Measurements from ENCODE around the gene RBCK1.
A peak's percentile ranks its signal among the peaks of the same experiment; 100 is the strongest.

The RBCK1 gene

DNA sequence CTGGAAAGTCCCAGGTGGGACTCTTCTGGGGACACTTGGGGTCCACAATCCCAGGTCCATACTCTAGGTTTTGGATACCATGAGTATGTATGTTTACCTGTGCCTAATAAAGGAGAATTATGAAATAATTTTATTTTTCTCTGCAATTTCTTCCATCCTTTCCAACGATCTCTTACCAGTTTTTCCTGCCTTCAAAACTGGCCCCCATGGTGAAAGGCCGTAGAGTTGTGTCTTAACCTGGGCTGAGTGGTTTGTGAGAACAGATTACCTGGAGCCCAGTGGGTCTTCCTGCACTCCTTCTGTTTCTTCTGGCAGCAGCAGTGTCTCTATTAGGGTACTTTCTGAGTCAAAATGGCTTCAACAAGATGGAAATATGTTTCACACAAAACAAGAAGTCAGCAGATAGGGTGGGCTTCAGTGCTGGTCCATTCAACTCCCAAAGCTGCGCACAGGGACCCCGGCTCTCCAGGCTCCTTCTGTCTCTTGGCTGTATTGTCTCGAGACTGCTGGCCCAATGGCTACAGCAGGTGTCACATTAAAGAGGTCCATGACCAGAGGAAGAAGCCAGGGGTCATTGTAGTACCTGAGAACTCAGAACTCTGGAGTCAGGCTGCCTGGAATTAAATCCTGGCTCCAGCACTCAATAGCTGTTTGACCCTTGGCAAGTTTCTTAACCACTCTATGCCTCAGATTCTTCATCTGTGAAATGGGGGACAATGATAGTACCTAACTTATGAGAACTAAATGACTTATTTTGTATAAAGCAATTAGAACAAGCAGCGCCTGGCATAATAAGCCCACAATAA, 10.5 kb upstream of the RBCK1 start:
- no peak for DNase-seq (ENCODE audit: low read depth in 1 of 2, low spot score in 1 of 2)

DNA sequence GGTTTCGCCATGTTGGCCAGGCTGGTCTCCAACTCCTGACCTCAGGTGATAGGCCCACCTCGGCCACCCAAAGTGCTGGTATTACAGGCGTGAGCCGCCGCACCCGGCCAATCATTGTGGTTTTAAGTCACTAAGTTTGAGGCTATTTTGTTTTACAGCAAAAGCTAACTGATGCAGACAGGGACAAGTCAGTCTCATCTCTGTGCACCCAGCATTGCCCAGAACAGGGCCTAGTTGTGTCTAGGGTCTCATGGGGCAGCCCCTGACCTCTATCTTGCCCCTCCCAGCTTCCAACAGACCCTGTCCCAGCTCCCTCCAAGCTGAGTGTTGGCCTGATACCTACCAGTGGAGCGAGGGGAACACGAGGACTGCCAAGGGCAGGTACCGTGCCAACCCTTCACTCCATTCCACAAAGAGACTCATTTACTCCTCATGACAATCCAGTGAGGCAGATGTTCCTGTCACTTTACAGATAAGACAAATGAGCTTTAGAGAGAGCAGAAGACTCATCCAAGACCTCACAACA, 8.9 kb upstream of the RBCK1 start:
- no peak for DNase-seq (ENCODE audit: low read depth in 1 of 2, low spot score in 1 of 2)

GRCh38 chr20:400128-400453, 8.0 kb upstream of the RBCK1 start:
- no peak for DNase-seq (ENCODE audit: low read depth in 1 of 2, low spot score in 1 of 2)

GRCh38 chr20:400454-401275, 7.4 kb upstream of the RBCK1 start:
- DNase-seq (ENCODE audit: low read depth in 1 of 2, low spot score in 1 of 2), result no peak

DNA sequence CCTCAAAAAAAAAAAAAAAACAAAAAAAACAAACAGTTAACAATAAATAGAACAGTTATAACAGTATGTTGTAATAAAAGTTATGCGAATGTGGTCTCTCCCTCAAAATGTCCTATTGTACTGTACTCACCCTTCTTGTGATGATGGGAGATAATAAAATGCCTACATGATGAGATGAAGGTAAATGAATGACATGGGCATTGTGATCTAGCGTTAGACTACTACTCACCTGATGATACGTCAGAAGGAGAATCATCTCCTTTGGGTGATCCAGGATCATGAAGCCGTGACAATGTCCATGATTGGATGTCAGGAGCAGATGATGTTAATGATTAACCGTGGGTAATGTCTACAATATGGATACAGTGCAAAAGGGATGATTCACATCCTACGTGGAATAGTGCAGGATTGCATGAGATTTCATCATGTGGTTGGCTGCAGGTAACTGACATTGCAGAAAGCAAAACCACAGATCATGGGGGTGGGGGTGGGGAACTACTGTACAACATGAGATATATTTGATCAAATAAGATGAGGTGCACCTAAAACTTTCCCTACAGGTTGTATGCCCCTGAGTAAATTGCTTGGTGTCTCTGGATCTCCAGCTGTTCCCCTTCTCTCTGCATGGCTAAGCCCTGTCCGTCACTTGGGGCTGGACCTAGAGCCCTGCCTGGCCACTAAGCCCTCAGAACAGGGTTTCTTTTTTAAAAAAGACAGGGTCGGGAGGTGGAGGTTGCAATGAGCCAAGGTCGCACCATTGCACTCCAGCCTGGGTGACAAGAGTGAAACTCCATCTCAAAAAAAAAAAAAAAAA, 6.2 kb upstream of the RBCK1 start:
- no peak for DNase-seq (ENCODE audit: low read depth in 1 of 2, low spot score in 1 of 2)

- DNase-seq (ENCODE audit: low read depth in 1 of 2, low spot score in 1 of 2), result no peak
These were observed 5.6 kb upstream of the RBCK1 start for GRCh38 chr20:402496-402885.

DNA sequence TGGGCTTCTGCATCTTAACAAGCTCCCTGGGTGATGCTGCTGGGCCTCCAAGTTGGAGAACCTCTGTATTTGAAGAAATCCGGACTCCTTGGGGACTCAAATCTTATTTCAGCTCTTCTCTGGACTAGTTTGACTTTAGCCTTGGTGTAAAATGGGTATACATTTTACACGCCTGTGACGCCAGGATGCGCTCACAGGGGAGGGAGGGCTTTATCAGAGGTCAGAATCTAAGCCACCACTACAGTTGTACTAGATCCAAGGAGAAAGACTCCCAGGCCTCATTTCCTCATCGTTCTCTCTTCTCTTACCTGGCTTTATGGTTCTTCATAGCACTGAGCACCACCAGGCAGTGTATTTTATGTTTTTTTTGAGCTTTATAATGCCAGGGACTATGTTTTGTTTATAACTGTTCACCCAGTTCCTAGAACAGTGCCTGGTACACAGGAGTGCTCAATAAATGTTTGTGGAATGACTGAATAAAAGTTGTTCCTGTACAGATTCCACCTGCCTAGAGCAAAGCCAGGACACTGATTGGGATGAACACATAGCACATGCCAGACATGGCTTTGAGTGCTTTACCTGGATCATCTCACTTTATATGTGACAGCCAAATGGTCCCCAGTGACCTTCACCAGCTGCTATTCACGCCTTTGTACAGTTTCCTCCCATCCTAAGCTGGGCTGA, 5.1 kb upstream of the RBCK1 start:
- no peak for DNase-seq (ENCODE audit: low read depth in 1 of 2, low spot score in 1 of 2)

DNA sequence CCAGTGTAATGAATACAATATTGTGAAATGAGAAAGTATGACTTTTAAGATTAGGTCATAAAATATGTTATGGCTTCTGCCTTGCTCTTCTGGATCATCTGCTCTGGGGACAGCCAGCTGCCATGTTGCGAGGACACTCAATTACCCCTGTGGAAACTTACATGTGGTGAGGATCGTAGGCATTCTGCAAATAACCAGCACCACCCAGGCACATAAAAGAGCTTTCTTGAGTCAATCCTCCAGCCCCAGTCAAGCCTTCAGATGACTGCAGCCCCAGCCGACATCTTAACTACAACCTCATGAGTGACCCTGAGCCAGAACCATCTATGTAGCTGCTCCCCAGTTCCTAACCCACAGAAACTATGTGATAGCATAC, 4.5 kb upstream of the RBCK1 start:
- DNase-seq (ENCODE audit: low read depth in 1 of 2, low spot score in 1 of 2), result no peak

DNA sequence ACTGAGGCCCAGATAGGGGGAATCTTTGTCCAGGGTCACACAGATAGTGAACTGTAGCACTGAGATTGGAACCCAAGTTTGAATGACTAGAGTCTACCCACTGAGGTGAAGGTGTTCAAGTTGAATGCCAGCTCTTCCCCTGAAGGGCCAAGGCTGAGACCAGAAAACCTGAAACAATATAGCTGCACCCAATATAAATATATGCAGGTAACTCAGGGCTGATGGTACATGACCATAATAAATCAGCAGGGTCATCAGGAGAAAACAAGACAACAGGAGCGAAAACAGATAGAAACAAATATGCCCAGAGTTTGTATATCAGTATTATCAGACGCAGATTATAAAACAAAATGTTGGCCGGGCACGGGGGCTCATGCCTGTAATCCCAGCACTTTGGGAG, 4.0 kb upstream of the RBCK1 start:
- DNase-seq (ENCODE audit: low read depth in 1 of 2, low spot score in 1 of 2), result no peak

DNA sequence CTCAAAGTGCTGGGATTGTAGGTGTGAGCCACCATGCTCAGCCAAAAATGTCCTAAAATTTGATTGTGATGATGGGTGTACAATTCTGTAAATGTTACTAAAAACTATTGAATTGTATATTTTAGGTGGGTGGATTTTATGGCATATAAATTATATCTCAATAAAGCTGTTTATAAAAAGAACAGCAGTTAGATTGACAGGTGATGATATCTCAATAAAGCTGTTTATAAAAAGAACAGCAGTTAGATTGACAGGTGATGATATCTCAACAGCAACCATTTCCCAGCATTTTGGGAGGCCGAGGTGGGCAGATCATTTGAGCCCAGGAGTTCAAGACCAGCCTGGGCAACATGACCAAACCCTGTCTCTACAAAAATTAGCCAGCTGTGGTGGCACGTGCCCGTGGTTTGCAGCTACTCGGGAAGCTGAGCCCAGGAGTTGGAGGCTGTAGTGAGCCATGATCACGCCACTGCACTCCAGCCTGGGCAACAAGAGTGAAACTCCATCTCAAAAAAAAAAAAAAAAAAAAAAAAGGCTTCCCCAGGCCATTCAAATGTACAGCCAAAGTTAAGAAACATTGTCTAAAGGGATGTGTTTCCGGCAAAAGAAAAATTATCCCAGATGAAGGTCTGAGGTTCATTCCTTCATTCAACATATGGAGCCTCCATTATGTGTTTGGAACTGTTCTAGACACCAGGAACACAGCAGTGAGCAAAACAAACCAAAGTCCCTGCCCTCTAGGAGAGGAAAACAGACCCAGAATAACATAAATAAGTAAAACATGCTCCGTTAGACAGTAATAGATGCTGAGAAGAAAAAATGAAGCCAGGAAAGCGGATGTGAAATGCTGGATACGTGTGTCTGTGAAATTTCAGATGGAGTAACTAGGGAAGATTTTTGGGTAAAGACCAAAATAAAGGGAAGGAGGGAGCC, 1.6 kb upstream of the RBCK1 start:
- no peak for DNase-seq (ENCODE audit: low read depth in 1 of 2, low spot score in 1 of 2)

DNA sequence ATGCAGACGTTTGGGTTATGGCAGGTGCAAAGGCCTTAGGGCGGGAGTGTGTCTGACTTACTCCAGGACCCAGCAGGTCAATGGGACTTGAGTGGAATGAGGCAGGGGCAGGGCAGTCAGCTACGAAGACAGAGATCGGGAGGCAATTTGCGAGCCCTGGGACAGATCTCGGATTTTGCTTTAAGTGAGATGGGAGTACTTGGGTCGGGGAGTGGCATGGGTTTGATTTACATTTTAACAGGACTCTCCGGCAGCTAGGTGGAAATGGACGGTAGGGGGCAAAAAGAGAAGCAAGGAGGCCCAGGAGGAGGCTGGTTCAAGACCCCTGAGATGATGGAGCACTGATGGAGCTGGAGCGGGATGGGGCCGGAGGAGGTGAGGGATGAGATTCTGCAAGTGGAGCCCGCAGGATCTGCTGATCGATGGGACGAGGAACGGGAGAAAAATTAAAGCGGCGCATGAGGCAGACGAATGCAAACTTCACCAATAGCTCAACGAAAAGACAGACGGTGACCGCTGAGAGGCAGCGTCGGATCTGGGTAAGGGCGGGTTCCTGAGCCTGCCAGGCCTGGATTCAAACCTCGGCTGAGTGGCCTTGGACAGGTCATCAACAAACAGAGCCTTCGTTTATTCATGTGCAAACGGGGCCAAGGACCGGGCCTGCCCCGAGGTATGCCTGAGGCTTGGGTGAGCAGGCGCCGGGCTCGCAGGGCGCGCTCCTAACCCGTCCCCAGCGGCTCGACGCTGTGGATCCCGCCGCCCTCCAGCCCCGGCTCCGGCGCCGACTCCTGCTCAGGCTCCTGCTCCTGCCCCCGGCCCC, 756 bp upstream of the RBCK1 start:
- peak in 1 of 2 donors; percentile 37 for DNase-seq (ENCODE audit: low read depth in 1 of 2, low spot score in 1 of 2)

DNA sequence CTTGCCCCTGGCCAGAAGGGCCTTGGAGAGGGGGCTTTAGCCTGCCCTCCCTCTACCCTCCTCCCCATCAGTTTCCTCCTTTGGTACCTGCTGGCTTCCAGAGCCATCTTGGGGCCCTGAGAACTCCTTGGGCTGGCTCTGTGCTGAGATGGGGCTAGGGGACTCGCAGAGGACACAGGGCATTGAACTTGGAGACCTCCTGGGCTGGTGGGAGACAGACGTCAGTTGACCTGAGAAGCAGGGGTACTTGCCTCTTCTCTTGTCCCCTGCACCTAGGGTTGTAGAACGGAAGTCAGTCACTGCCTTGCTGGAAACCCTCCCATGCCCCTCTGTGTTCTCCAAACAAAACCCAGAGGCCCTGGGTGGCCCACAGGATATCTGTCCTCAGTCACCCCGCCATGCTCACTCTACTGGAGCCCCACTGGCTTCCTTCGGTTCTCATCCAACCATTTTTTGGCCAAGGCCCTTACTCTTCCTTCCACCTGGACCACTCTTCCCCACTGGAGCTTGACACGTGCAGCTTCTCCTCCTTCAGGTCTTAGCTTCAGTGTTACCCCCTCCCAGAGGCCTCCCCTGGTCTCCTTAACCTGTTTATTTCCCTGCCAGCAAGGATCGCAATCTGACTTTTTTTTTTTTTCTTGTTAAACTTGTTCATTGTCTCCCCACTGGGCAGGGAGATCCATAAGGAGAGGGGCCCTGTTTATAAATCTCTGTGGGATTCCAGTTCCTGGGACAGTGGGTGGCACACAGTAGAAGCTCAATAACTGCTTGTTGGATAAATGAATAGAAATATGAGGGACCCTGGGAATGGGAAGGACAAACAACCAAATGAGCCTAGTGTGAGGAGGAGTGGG, 971 bp downstream of the RBCK1 start:
- DNase-seq (ENCODE audit: low read depth in 1 of 2, low spot score in 1 of 2), result peak; percentile 13 to 26

GRCh38 chr20:409697-410559, 1.8 kb downstream of the RBCK1 start:
- DNase-seq (ENCODE audit: low read depth in 1 of 2, low spot score in 1 of 2), result no peak

- no peak for DNase-seq (ENCODE audit: low read depth in 1 of 2, low spot score in 1 of 2)
These were observed 4.0 kb downstream of the RBCK1 start for GRCh38 chr20:412081-412480.

DNA sequence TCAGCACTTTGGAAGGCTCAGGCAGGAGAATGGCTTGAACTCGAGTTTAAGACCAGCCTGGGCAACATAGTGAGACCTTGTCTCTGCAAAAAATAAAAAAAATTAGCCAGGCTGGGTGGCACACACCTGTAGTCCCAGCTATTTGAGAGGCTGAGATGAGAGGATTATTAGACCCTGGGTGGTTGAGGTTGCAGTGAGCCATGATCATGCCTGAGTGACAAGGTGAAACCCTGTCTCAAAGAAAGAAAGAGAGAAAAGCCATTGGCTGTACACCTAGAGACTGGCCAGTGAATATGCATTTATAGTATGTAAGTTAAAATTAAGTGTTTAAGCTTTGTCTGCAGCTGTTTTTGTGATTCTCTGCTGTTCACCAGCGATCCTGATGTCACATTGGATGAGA, 6.1 kb downstream of the RBCK1 start:
- DNase-seq (ENCODE audit: low read depth in 1 of 2, low spot score in 1 of 2), result no peak

GRCh38 chr20:415820-416322, 7.8 kb downstream of the RBCK1 start:
- DNase-seq (ENCODE audit: low read depth in 1 of 2, low spot score in 1 of 2), result no peak

All from activated CD4-positive, alpha-beta T cell treated with anti-CD3 and anti-CD28 coated beads, Interleukin-2, amount 50 U/mL, for 24 hours (primary cell).